K562 (cell line): Measurements from ENCODE around the gene ATP6V1F. TPM values are rescaled to one million over a fixed set of nuclear protein-coding genes. Genes with fewer than 3 reads are reported as not detected.

Source experiments
- ARID3B ChIP-seq: fragments of 250-450 bp; sonication (Bioruptor Pico); IDR thresholded peaks from 2 replicates; pipeline ENCODE4 v1.4.0; 2020; ENCODE audit warnings: borderline replicate concordance
- FOXK2 ChIP-seq, 2 experiments: fragments of 450-650 bp; IDR thresholded peaks in 1 of 2; conservative IDR thresholded peaks in 1 of 2; 2 replicates each; pipeline ENCODE4 v1.6.1; 2016; ENCODE audit warnings: low read depth in 2 of 2, mild to moderate bottlenecking in 1 of 2
- KAT8 ChIP-seq: fragments of 450-650 bp; IDR thresholded peaks from 2 replicates; pipeline ENCODE4 v1.6.1; 2016; ENCODE audit warnings: low read depth, mild to moderate bottlenecking
- MLLT1 ChIP-seq, 2 experiments: fragments of 450-650 bp; IDR thresholded peaks; 2 replicates each; pipeline ENCODE4 v1.6.1; 2016
- MTA2 ChIP-seq: fragments of 450-650 bp; IDR thresholded peaks from 2 replicates; pipeline ENCODE4 v1.6.1; 2016; ENCODE audit warnings: low read depth
- POLR3A ChIP-seq: IDR thresholded peaks from 2 replicates; pipeline ENCODE4 v1.6.1; 2011; ENCODE audit warnings: borderline replicate concordance, mild to moderate bottlenecking, moderate library complexity; ENCODE audit not compliant: insufficient read length, insufficient read depth; ENCODE audit errors: extremely low read depth
- PPARD ChIP-seq: fragments of 250-450 bp; sonication (Bioruptor Pico); IDR thresholded peaks from 2 replicates; pipeline ENCODE4 v1.8.0; 2022; ENCODE audit warnings: inconsistent platforms, mild to moderate bottlenecking, moderate library complexity
- SIX5 ChIP-seq, 2 experiments: IDR thresholded peaks; 2 replicates each; pipeline ENCODE4 v1.6.1; 2011; ENCODE audit warnings: low read length in 2 of 2, borderline replicate concordance in 1 of 2, low read depth in 1 of 2, mild to moderate bottlenecking in 1 of 2, moderate library complexity in 1 of 2; ENCODE audit not compliant: insufficient read depth in 1 of 2
- TFAP4 ChIP-seq: sonication (generic); formaldehyde crosslinking; IDR thresholded peaks from 2 replicates; pipeline ENCODE4 v1.8.0; 2022; ENCODE audit warnings: missing genetic modification reagents, mild to moderate bottlenecking, moderate library complexity, borderline replicate concordance
- USF1 ChIP-seq: sonication (generic); formaldehyde crosslinking; IDR thresholded peaks from 2 replicates; pipeline ENCODE4 v1.9.0; 2022; ENCODE audit warnings: mild to moderate bottlenecking, missing genetic modification reagents
- ZBTB5 ChIP-seq: fragments of 450-650 bp; IDR thresholded peaks from 2 replicates; pipeline ENCODE4 v1.6.1; 2017; ENCODE audit warnings: antibody characterized with exemption
- ZNF239 ChIP-seq: fragments of 250-450 bp; sonication (Bioruptor Pico); IDR thresholded peaks from 2 replicates; pipeline ENCODE4 v1.4.0; 2020; ENCODE audit warnings: mild to moderate bottlenecking
- ZNF263 ChIP-seq: sonication (generic); formaldehyde crosslinking; IDR thresholded peaks from 2 replicates; pipeline ENCODE4 v1.8.0; 2022; ENCODE audit warnings: mild to moderate bottlenecking, missing genetic modification reagents, borderline replicate concordance
- ZNF449 ChIP-seq: fragments of 250-450 bp; sonication (Bioruptor Pico); IDR thresholded peaks from 2 replicates; pipeline ENCODE4 v1.8.0; 2022; ENCODE audit warnings: moderate library complexity, mild to moderate bottlenecking, inconsistent platforms
- ZNF511 ChIP-seq: sonication (generic); formaldehyde crosslinking; IDR thresholded peaks from 2 replicates; pipeline ENCODE4 v1.8.0; 2022; ENCODE audit warnings: mild to moderate bottlenecking, missing genetic modification reagents
- ZNF79 ChIP-seq: fragments of 250-450 bp; sonication (Bioruptor Pico); IDR thresholded peaks from 2 replicates; pipeline ENCODE4 v1.4.0; 2020; ENCODE audit warnings: low read depth, mild to moderate bottlenecking, moderate library complexity
- ZNF830 ChIP-seq: fragments of 250-450 bp; sonication (Bioruptor Pico); IDR thresholded peaks from 2 replicates; pipeline ENCODE4 v1.5.0; 2021; ENCODE audit warnings: mild to moderate bottlenecking
- polyA plus RNA-seq, 8 experiments: library from polyadenylated mRNA; depleted of rRNA in 4 of 8; stranded (reverse) in 5 of 8; unstranded in 3 of 8; fragments of >200 nt; fragmentation: Nextera tagmentation in 2 of 8; fragmentation: Illumina TruSeq in 1 of 8; extraction: Ambion mirVana in 2 of 8; extraction: Trizol in 1 of 8; gene quantifications; 2 replicates each; pipeline versions ENCODE4 v1.2.1 to v1.2.3, GENCODE V29; 2011 to 2014; ENCODE audit warnings: inconsistent platforms in 1 of 8, missing spikeins in 1 of 8
- total RNA-seq, 7 experiments: library from RNA; depleted of rRNA in 6 of 7; stranded (reverse); fragments of >200 nt in 6 of 7; fragmentation: Illumina TruSeq in 2 of 7; extraction: Trizol in 2 of 7; gene quantifications; 2 replicates each; pipeline versions ENCODE4 v1.2.1 to v1.2.3, GENCODE V29; 2011 to 2021; ENCODE audit warnings: low replicate concordance in 1 of 7

Gene ATP6V1F
- total and polyA plus RNA-seq, 9 of the 15 experiments (the other 6 are each of a cell fraction or from before 2014, with no cell fraction given), result 206 to 1,123 (median 542) TPM

GRCh38 chr7:128879939-128880746 is 17.5 kb downstream of the ATP6V1F start (continued):
- TF ChIP-seq POLR3A, result no peak
- TF ChIP-seq ZBTB5, result no peak
- TF ChIP-seq ARID3B (CRISPR knock-in tag), result no peak
- TF ChIP-seq ZNF263 (CRISPR knock-in tag), result peak; percentile 41; the same call in 1 of the 2 replicates
- no peak for TF ChIP-seq ZNF79 (CRISPR knock-in tag)
- no peak for TF ChIP-seq USF1
- TF ChIP-seq FOXK2 (conservative IDR thresholded peaks at IDR 0.05 in 1 of 2, IDR thresholded peaks at IDR 0.05 in 1 of 2; ENCODE audit: low read depth in 2 of 2), result no peak
- no peak for TF ChIP-seq PPARD
- no peak for TF ChIP-seq SIX5 (IDR thresholded peaks at IDR 0.05; ENCODE audit: borderline replicate concordance in 1 of 2, insufficient read depth in 1 of 2, low read depth in 1 of 2, low read length in 2 of 2)
- TF ChIP-seq ZNF511 (CRISPR knock-in tag), result peak; percentile 52; the same call in 1 of the 2 replicates
- TF ChIP-seq KAT8, result no peak
- TF ChIP-seq MTA2, result no peak
- TF ChIP-seq MLLT1 (IDR thresholded peaks at IDR 0.05), result no peak
- TF ChIP-seq TFAP4 (CRISPR knock-in tag), result peak; percentile 98
- TF ChIP-seq ZNF449, result no peak
- TF ChIP-seq ZNF830 (CRISPR knock-in tag), result no peak
- no peak for TF ChIP-seq ZNF239 (CRISPR knock-in tag)
